ENCODE results near the gene NDUFA3.

The NDUFA3 gene

GRCh38 chr19:54147676-54148075 is 45.0 kb downstream of the NDUFA3 start:
- Histone ChIP-seq H3K27ac (ENCODE audit: low read depth, low read length) (no peak overlapping the region), H3F3A (ENCODE audit: control insufficient read depth, insufficient read depth) (no peaks in the 10 kb centered on the region), H3K27me3 (ENCODE audit: control insufficient read depth, low read length) (no peaks in the 10 kb centered on the region), H3K4me1 (ENCODE audit: control insufficient read depth, low read length) (no peaks in the 10 kb centered on the region), H3K4me2 (ENCODE audit: low read length) (no peak overlapping the region), H3K9me2 (replicated peaks; ENCODE audit: control insufficient read depth, low read length) (no peaks in the 10 kb centered on the region), H4K20me1 (ENCODE audit: control insufficient read depth, insufficient read depth, low read depth, low read length) (no peaks in the 10 kb centered on the region; the same call in 1 of the 2 replicates), H3K79me2 (ENCODE audit: control insufficient read depth, low read length) (peaks cover 4% of the 10 kb centered on the region; the same call in 1 of the 2 replicates), H3K4me3 (ENCODE audit: low read length) (no peak overlapping the region), H3K36me3 (ENCODE audit: control insufficient read depth, low read length) (peaks cover 96% of the 10 kb centered on the region), H3K9me3 (ENCODE audit: control insufficient read depth, insufficient read depth, low read length) (no peaks in the 10 kb centered on the region)
- TF ChIP-seq EZH2phosphoT487 (IDR thresholded peaks at IDR 0.05; ENCODE audit: borderline replicate concordance, low read length) = no peak
- TF ChIP-seq CTCF (IDR thresholded peaks at IDR 0.05; ENCODE audit: low read depth, low read length, poor library complexity, severe bottlenecking) = no peak

DNA sequence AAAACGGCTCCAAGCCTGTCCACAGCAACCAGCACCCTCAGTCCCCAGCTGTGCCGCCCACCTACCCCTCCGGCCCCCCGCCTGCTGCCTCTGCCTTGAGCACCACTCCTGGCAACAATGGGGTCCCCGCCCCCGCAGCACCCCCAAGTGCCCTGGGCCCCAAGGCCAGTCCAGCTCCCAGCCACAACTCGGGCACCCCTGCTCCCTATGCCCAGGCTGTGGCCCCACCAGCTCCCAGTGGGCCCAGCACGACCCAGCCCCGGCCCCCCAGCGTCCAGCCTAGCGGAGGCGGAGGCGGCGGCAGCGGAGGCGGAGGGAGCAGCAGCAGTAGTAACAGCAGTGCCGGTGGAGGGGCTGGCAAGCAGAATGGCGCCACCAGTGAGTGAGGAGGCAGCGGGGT is 45.5 kb downstream of the NDUFA3 start:
- Histone ChIP-seq H4K20me1 (ENCODE audit: control insufficient read depth, insufficient read depth, low read depth, low read length) (no peaks in the 10 kb centered on the region; the same call in 1 of the 2 replicates), H3K4me2 (ENCODE audit: low read length) (no peak overlapping the region), H3F3A (ENCODE audit: control insufficient read depth, insufficient read depth) (no peaks in the 10 kb centered on the region), H3K9me2 (replicated peaks; ENCODE audit: control insufficient read depth, low read length) (no peaks in the 10 kb centered on the region), H3K4me3 (ENCODE audit: low read length) (no peak overlapping the region), H3K27me3 (ENCODE audit: control insufficient read depth, low read length) (no peaks in the 10 kb centered on the region), H3K27ac (ENCODE audit: low read depth, low read length) (no peak overlapping the region), H3K79me2 (ENCODE audit: control insufficient read depth, low read length) (peaks cover under 1% of the 10 kb centered on the region; the same call in 1 of the 2 replicates), H3K36me3 (ENCODE audit: control insufficient read depth, low read length) (peaks cover 96% of the 10 kb centered on the region), H3K4me1 (ENCODE audit: control insufficient read depth, low read length) (no peaks in the 10 kb centered on the region), H3K9me3 (ENCODE audit: control insufficient read depth, insufficient read depth, low read length) (no peaks in the 10 kb centered on the region)
- TF ChIP-seq CTCF (IDR thresholded peaks at IDR 0.05; ENCODE audit: low read depth, low read length, poor library complexity, severe bottlenecking) (no peak), EZH2phosphoT487 (IDR thresholded peaks at IDR 0.05; ENCODE audit: borderline replicate concordance, low read length) (no peak)

DNA sequence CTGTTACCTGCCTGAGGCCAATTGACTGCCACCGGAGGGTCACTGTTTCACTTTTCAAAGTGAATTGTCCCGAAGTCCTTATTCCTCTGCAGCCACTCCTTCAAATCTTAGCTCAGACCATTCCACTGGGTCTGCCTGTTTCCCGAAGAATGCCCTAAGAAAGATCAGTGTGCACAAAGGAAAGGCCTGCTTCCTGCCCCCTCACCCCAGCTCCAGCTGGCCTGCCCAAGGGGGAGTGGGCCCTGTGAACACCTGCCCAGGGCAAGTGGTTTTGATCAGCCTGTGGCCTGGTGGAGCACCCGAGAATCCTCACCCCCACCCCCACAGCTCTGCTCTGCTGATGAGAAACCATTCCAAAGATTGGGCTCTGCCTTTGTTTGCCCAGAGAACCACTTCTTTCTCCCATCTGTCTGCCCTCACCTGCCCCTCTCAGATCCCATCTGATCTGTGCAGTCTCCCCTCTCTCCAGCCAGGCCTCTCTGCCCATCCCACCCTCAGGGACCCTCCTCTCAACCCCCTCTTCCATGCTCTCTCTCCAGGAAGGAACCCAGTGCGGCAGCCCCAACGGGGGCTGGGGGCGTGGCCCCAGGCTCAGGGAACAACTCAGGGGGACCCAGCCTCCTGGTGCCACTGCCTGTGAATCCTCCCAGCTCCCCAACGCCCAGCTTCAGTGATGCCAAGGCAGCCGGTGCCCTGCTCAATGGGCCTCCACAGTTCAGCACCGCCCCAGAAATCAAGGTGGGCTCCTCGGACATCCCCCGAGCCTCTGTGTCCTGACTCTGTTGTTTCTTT is 46.6 kb downstream of the NDUFA3 start:
- Histone ChIP-seq H3K4me1 (ENCODE audit: control insufficient read depth, low read length) (no peaks in the 10 kb centered on the region), H4K20me1 (ENCODE audit: control insufficient read depth, insufficient read depth, low read depth, low read length) (no peaks in the 10 kb centered on the region; the same call in 1 of the 2 replicates), H3K4me2 (ENCODE audit: low read length) (no peak overlapping the region), H3K79me2 (ENCODE audit: control insufficient read depth, low read length) (no peaks in the 10 kb centered on the region), H3K9me2 (replicated peaks; ENCODE audit: control insufficient read depth, low read length) (no peaks in the 10 kb centered on the region), H3K36me3 (ENCODE audit: control insufficient read depth, low read length) (peaks cover 96% of the 10 kb centered on the region), H3K9me3 (ENCODE audit: control insufficient read depth, insufficient read depth, low read length) (no peaks in the 10 kb centered on the region), H3K27ac (ENCODE audit: low read depth, low read length) (no peak overlapping the region), H3K27me3 (ENCODE audit: control insufficient read depth, low read length) (no peaks in the 10 kb centered on the region), H3F3A (ENCODE audit: control insufficient read depth, insufficient read depth) (no peaks in the 10 kb centered on the region; the same call in 1 of the 2 replicates), H3K4me3 (ENCODE audit: low read length) (no peak overlapping the region)
- no peak for TF ChIP-seq CTCF (IDR thresholded peaks at IDR 0.05; ENCODE audit: low read depth, low read length, poor library complexity, severe bottlenecking)
- TF ChIP-seq EZH2phosphoT487 (IDR thresholded peaks at IDR 0.05; ENCODE audit: borderline replicate concordance, low read length) = no peak

Measured in DOHH2 (cell line).